ENCODE results near the gene COL9A3.
"Not testable (repeated sequence)": the region's sequence is repeated elsewhere in the genome, so short reads cannot be mapped to it uniquely, and the experiment has no call there.

Gene COL9A3

GRCh38 chr20:62838128-62838891 lies 21.5 kb downstream of the COL9A3 start:
- no peak for DNase-seq

GRCh38 chr20:62839261-62839660 lies 22.4 kb downstream of the COL9A3 start:
- DNase-seq: no peak

- DNase-seq: no peak
These were observed 23.0 kb downstream of the COL9A3 start for GRCh38 chr20:62839816-62840215.

- no peak for DNase-seq
These were observed 23.7 kb downstream of the COL9A3 start for GRCh38 chr20:62840244-62841197.

- DNase-seq: no peak
These were observed 24.9 kb downstream of the COL9A3 start for GRCh38 chr20:62841705-62842212.

- no peak for DNase-seq
These were observed 26.8 kb downstream of the COL9A3 start for GRCh38 chr20:62843656-62844055.

GRCh38 chr20:62844182-62844581 lies 27.3 kb downstream of the COL9A3 start:
- no peak for DNase-seq

- no peak for DNase-seq
These were observed 28.7 kb downstream of the COL9A3 start for GRCh38 chr20:62845416-62846160.

- DNase-seq: no peak
These were observed 29.5 kb downstream of the COL9A3 start for GRCh38 chr20:62846166-62846890.

GRCh38 chr20:62848917-62849316 lies 32.1 kb downstream of the COL9A3 start:
- not testable (repeated sequence) for DNase-seq

GRCh38 chr20:62849431-62849830 lies 32.6 kb downstream of the COL9A3 start:
- no peak for DNase-seq

- no peak for DNase-seq
These were observed 33.6 kb downstream of the COL9A3 start for GRCh38 chr20:62850333-62850974.

GRCh38 chr20:62852196-62852595 lies 35.3 kb downstream of the COL9A3 start:
- no peak for DNase-seq

GRCh38 chr20:62852841-62853240 lies 36.0 kb downstream of the COL9A3 start:
- no peak for DNase-seq

GRCh38 chr20:62853304-62853703 lies 36.5 kb downstream of the COL9A3 start:
- not testable (repeated sequence) for DNase-seq

- no peak for DNase-seq
These were observed 37.3 kb downstream of the COL9A3 start for GRCh38 chr20:62854121-62854520.

- no peak for DNase-seq
These were observed 38.3 kb downstream of the COL9A3 start for GRCh38 chr20:62855120-62855519.

GRCh38 chr20:62856931-62857619 lies 40.2 kb downstream of the COL9A3 start:
- DNase-seq: no peak

GRCh38 chr20:62858058-62858830 lies 41.4 kb downstream of the COL9A3 start:
- no peak for DNase-seq

GRCh38 chr20:62859721-62860120 lies 42.9 kb downstream of the COL9A3 start:
- DNase-seq: no peak

Data from kidney glomerular epithelial cell (primary cell).